ENCODE measurements around the gene KCNN4. TPM values are rescaled to one million over a fixed set of nuclear protein-coding genes. Genes with fewer than 3 reads are reported as not detected.

Gene KCNN4
- total RNA-seq, 1 donor from 2014 or later: 0.27 TPM

- DNase-seq (ENCODE audit: low read depth): no peak
These were observed 30.9 kb downstream of the KCNN4 start for GRCh38 chr19:43749898-43750297.

- no peak for DNase-seq (ENCODE audit: low read depth)
These were observed 31.6 kb downstream of the KCNN4 start for GRCh38 chr19:43749152-43749551.

- DNase-seq (ENCODE audit: low read depth): no peak
These were observed 32.1 kb downstream of the KCNN4 start for GRCh38 chr19:43748685-43749084.

DNA sequence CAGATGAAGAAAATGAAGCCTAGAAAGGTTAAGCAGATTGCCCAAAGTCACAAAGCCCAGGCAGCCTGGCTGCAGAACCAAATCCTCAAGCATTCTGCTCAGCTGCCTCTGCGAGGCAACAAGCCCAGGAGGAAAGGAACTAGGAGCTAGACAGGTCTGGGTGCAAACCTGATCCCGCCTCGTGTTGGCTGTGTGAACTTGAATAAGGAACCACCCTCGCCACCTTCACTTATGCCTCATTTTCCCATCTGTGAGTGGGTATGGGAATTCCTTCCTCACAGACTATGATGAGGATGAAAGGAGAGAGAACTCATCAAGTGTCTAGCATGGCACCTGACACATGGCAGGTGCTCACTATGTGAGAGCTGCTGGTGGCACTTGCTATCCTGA is 32.6 kb downstream of the KCNN4 start:
- DNase-seq (ENCODE audit: low read depth): no peak

DNA sequence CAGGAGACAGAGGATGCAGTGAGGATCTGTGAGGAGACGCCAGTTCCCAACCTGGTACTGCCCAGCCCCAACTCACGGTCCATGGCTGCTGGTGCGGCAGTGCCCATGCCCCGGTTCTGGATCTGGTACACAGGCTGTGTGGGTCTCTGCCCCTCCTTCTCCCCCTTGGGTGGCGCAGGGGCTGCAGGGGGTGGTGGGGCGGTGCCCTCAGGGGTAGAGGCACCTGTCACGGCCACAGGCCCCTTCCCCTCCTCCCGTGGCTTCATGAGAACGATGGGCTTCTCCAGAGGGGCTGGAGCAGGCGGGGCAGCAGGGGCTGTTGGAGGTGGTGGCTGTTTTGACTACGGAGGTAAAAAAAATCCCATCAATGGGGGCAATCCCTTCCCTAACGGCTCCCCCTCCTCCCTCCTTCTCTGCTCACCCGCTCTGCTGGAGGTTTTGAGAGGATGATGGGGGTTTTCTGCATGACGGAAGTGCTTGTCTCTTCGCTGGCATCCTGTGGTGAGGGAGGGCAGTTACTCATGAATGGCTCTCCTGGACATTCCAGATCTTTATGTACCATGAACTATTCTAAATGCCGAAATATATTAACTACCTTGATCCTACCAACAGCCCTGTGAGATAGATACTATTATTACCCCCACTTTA is 33.1 kb downstream of the KCNN4 start:
- no peak for DNase-seq (ENCODE audit: low read depth)

DNA sequence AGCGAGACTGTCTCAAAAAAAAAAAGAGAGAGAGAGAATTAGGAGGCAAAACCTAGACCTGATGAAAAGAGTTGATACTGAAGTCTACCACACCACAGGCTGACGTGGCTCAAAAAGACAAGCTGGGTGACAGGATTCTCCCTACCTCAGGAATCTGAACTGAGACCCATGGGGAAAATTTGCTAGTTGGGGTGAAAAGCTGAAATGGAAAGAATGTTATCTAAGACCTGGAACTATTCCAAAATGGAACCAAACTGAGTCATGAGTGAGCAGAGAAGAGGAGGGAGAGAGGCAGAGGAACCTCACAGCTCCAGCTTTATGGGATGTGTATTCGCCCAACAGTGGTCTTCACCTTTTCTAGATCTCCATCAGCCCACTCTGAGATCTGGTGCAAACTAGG is 37.7 kb downstream of the KCNN4 start:
- DNase-seq (ENCODE audit: low read depth): no peak

DNA sequence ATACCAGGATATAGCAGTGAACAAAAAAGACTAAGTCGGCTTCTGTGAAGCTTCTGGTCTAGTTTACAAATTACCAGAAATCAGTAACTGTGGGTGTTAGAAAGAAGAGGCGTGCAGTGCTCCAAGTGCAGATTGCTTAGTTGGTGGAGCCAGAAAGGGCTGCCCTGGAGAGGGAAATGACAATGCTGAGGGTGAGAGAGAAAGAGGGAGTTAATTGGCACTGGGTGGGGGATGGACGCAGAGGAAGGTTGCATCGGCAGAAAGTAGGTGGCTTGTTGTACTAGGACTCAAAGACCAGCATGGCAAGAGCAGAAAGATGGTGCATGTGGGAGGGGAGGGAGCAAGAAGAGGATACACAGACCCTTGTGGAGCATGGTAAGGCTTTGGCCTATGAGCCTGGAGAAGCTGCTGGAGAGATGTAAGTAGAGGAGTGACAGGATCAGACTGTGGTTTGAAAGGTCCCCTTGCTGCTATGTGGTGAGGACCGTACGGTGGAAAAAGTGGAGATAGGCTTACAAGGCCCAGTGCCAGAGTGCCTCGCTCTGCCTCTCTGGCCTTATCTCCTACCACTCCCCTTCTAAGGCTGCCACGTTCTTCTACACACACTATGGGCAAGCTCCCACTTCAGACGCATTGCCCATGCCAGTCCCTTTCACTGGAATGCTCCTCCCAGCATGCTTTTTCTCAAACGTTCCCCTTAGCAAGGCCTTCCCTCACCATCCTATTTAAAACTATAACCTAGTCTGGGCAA is 39.5 kb downstream of the KCNN4 start:
- no peak for DNase-seq (ENCODE audit: low read depth)

GRCh38 chr19:43739439-43740235 is 41.1 kb downstream of the KCNN4 start:
- no peak for DNase-seq (ENCODE audit: low read depth)

GRCh38 chr19:43738780-43739211 is 42.0 kb downstream of the KCNN4 start:
- no peak for DNase-seq (ENCODE audit: low read depth)

GRCh38 chr19:43735957-43736356 is 44.8 kb downstream of the KCNN4 start:
- DNase-seq (ENCODE audit: low read depth): no peak

- no peak for DNase-seq (ENCODE audit: low read depth)
These were observed 45.8 kb downstream of the KCNN4 start for GRCh38 chr19:43735013-43735412.

DNA sequence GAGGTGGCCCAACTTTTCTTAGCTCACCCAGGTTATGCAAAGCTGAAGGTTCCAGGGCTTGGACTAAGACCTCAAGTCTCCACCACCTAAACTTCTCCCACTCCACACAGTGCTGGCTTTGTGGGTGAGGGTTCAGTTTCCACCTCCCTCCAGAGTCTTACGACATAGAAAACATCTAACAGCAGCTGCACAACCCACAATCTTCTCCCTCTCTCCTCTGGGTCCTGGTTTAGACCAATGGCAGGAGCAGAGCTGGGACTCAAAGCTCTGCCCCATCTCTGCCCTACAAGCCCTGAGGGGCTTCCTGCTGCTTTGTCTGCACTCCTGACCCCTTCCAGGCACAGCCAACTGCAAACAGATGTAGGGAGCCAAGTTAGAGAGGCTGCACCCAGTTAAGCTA is 48.9 kb downstream of the KCNN4 start:
- DNase-seq (ENCODE audit: low read depth): peak; percentile 78

DNA sequence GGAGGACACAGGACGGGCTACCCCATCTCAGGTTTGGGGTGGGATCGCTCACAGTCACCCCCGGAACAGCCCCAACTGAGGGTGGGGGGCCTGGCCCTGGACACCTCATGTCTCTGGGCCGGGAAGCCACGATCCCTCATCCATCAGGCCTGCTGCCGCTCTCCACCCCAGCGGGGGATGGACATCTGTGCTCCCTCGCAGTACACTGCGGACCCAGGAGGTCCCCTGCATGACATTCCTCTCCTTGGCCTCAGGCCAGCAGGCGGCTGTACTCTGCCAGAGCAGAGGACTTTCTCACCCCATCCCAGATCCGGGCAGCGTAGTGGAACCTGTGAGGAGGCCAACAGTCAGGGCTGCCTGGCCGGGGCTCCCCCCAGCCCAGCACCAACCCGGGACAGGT is 49.4 kb downstream of the KCNN4 start:
- no peak for DNase-seq (ENCODE audit: low read depth)

GRCh38 chr19:43729919-43730318 is 50.9 kb downstream of the KCNN4 start:
- no peak for DNase-seq (ENCODE audit: low read depth)

- DNase-seq (ENCODE audit: low read depth): no peak
These were observed 53.2 kb downstream of the KCNN4 start for GRCh38 chr19:43727593-43727853.

GRCh38 chr19:43726736-43727592 is 53.8 kb downstream of the KCNN4 start:
- peak; percentile 24 for DNase-seq (ENCODE audit: low read depth)

GRCh38 chr19:43725468-43725867 is 55.3 kb downstream of the KCNN4 start:
- DNase-seq (ENCODE audit: low read depth): no peak

GRCh38 chr19:43724896-43725295 is 55.9 kb downstream of the KCNN4 start:
- DNase-seq (ENCODE audit: low read depth): no peak

GRCh38 chr19:43723588-43723987 is 57.2 kb downstream of the KCNN4 start:
- DNase-seq (ENCODE audit: low read depth): no peak

GRCh38 chr19:43721469-43722048 is 59.2 kb downstream of the KCNN4 start:
- no peak for DNase-seq (ENCODE audit: low read depth)

DNA sequence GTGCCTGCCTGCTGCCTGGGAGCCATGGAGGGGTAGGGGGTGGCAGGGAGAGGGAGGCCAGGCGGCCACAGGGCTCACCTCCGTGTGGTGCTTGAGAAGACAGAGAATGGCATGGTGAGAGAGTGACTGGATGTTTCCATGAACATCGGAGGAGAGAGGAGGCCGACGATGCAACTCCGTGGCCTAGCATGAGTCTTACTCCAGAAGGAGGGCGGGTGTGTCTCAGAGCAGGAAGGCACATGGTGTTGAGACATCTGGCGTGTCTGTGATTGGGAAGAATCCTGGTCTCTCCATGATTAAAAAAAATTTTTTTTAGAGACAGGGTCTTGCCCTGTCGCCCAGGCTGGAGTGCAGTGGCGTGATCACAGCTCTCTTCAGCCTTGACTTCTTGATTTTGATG is 59.8 kb downstream of the KCNN4 start:
- DNase-seq (ENCODE audit: low read depth): no peak
